Mucosa of stomach (tissue), 1 donor: ENCODE data around the gene UNC13B.

Experiments used
- H3K27me3 ChIP-seq: one replicate; pipeline ENCODE4 v1.7.0; 2013; ENCODE audit warnings: mild to moderate bottlenecking, low read length; ENCODE audit not compliant: control insufficient read depth, insufficient read depth
- H3K36me3 ChIP-seq: one replicate; pipeline ENCODE4 v1.7.0; 2013; ENCODE audit warnings: low read length; ENCODE audit not compliant: control insufficient read depth, insufficient read depth
- H3K4me1 ChIP-seq: one replicate; pipeline ENCODE4 v1.7.0; 2013; ENCODE audit warnings: mild to moderate bottlenecking, low read length; ENCODE audit not compliant: control insufficient read depth, insufficient read depth
- H3K4me3 ChIP-seq: one replicate; pipeline ENCODE4 v1.7.0; 2013; ENCODE audit warnings: low read length
- H3K9ac ChIP-seq: one replicate; pipeline ENCODE4 v1.7.0; 2013; ENCODE audit warnings: mild to moderate bottlenecking, low read length, moderate library complexity
- H3K9me3 ChIP-seq: one replicate; pipeline ENCODE4 v1.7.0; 2013; ENCODE audit warnings: mild to moderate bottlenecking, low read length, moderate library complexity; ENCODE audit not compliant: control insufficient read depth
- donor health status: Pancreatic carcinoma.

Gene UNC13B

DNA sequence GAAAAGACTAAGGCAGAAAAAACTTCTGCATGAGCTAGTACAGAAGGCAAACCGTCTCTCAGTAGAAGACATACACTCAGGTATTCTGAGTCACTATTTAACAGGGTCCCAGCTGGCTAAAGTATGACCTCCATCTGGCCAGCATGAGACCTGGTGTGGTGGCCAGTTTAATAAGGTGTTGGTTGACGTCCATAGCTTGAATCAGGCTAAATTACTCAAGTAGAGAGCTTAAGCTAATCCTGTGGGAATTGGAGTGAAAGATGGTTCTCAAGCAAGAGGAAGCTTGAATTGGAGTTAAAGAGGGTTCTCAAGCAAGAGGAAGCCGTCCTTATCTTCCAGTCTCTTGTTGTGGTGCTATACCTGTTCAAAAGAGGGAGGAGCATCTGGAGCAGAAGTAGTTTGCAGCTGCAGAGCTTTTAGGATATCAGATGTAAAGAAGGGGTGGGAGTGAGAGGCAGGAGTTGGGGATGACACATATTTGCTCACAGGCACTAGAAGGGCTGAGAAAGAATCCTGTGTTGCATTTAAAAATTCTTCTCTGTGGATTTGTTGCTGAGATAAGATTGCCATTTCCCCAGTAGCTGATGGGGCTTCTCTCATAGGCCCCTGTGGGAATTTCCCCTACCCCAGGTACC, 192.0 kb downstream of the UNC13B start:
- Histone ChIP-seq H3K9me3 (no peaks in the 10 kb centered on the region), H3K27me3 (no peaks in the 10 kb centered on the region), H3K4me3 (no peak overlapping the region), H3K36me3 (no peaks in the 10 kb centered on the region), H3K4me1 (peaks cover 8% of the 10 kb centered on the region), H3K9ac (no peak overlapping the region)

DNA sequence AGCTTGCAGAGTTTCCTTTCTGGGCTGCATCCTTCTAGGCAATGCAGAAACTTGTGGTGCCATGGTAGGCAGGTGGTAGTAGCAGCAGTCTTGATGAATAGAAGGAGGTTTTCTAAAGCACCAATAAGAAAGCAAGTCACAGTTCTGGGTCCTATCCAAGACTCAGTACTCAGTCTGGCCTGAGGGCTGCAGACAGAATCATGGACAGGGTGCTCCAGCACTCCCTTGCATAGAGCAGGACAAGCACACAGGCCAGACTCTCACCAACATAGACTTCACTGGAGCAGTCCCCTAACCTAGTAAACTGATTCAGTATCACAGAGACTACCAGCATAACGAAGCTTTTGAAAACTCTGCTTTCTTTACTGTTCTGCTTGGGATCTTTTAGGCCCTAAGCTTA, 194.1 kb downstream of the UNC13B start:
- H3K9me3 ChIP-seq, result no peaks in the 10 kb centered on the region
- peaks cover 6% of the 10 kb centered on the region for H3K4me1 ChIP-seq
- H3K27me3 ChIP-seq, result no peaks in the 10 kb centered on the region
- no peak overlapping the region for H3K4me3 ChIP-seq
- no peak overlapping the region for H3K9ac ChIP-seq
- no peaks in the 10 kb centered on the region for H3K36me3 ChIP-seq

DNA sequence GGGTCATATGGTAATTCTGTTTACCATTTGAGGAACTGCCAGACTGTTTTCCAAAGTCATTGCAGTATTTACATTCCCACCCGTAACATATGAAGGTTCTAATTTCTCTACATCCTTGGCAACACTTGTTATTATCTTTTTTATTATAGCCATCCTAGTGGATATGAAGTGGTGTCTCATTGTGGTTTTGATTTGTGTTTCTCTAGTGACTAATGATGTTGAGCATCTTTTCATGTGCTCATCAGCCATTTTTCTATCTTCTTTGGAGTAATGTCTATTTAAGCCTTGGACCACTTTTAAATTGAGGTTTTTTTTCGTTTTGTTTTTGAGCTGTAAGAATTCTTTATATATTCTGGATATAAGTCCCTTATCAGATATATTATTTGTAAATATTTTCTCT, 195.3 kb downstream of the UNC13B start:
- Histone ChIP-seq H3K27me3 (no peaks in the 10 kb centered on the region), H3K4me3 (no peak overlapping the region), H3K4me1 (no peaks in the 10 kb centered on the region), H3K36me3 (no peaks in the 10 kb centered on the region), H3K9ac (no peak overlapping the region), H3K9me3 (no peaks in the 10 kb centered on the region)

DNA sequence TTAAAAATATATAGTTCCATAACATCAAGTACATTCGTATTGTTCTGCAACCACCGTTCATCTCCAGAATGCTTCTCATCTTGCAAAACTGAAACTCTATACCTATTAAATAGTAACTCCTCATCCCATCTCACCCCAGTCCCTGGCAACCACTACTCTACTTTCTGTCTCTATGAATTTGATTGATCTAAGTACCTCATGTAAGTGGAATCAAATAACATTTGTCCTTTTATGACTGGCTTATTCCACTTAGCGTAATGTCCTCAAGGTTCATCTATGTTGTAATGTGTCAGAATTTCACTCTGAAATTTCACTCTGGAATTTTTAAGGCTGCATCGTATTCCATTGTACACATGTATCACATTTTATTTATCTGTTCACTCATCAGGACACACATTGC, 196.0 kb downstream of the UNC13B start:
- no peaks in the 10 kb centered on the region for H3K9me3 ChIP-seq
- no peaks in the 10 kb centered on the region for H3K36me3 ChIP-seq
- H3K4me1 ChIP-seq, result no peaks in the 10 kb centered on the region
- no peak overlapping the region for H3K9ac ChIP-seq
- H3K4me3 ChIP-seq, result no peak overlapping the region
- H3K27me3 ChIP-seq, result no peaks in the 10 kb centered on the region

DNA sequence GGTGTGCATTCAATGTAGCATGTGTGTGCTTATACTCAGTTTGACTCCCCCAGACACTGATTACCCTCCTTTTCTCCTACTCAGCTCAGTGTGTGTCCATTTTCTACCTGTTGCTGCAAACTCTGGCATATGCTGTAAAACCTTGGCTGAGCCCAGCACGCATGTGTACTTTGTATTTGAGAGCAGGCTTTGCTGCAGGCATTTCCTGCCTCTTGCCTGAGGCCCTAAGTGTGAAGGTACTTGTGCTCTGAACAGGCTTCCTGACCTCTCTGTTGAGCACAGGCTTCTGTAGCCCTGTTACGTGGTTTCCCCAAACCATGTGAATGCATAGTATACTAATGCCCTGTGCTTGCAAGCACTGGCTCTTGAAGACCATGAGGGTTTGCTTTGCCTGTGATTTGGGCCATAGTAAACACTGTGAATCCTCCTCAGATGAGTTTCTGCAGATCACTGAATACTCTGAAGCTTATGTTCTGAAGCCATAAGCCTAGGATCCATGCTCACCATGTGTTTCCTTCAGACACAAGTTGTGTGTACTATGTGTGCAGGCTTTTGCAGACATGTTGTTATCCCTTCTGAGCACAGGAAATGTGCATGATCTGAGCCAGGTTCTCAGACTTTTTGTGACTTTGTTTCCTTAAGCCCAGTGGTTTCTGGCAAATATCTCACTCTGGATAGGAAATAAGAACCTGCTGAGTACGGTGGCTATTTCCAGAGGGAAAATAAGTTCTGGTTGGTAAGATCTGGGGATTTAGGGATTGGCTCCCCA, 203.2 kb downstream of the UNC13B start:
- H3K9ac ChIP-seq, result no peak overlapping the region
- no peaks in the 10 kb centered on the region for H3K4me1 ChIP-seq
- no peaks in the 10 kb centered on the region for H3K36me3 ChIP-seq
- H3K9me3 ChIP-seq, result no peaks in the 10 kb centered on the region
- H3K4me3 ChIP-seq, result no peak overlapping the region
- H3K27me3 ChIP-seq, result no peaks in the 10 kb centered on the region

DNA sequence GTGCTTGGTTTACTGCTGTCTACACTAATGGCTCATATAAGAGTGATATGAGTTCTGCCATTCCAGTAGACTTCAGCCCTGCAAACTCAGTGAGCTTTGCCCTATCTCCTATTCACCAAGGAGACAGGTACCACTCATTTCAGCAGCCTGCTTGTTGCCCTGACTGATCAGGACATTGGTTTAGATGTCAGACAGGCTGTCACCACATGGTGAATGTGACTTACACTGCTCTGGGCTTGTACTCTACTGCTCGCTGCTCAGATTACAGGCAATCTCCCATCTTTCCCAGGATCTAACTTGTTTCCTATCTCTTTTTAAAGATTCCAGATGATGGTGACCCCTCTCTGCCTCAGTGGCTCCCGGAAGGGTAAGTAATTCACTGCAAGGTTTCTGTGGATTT, 204.8 kb downstream of the UNC13B start:
- no peaks in the 10 kb centered on the region for H3K36me3 ChIP-seq
- no peaks in the 10 kb centered on the region for H3K27me3 ChIP-seq
- H3K4me1 ChIP-seq, result no peaks in the 10 kb centered on the region
- no peak overlapping the region for H3K4me3 ChIP-seq
- H3K9ac ChIP-seq, result no peak overlapping the region
- no peaks in the 10 kb centered on the region for H3K9me3 ChIP-seq

DNA sequence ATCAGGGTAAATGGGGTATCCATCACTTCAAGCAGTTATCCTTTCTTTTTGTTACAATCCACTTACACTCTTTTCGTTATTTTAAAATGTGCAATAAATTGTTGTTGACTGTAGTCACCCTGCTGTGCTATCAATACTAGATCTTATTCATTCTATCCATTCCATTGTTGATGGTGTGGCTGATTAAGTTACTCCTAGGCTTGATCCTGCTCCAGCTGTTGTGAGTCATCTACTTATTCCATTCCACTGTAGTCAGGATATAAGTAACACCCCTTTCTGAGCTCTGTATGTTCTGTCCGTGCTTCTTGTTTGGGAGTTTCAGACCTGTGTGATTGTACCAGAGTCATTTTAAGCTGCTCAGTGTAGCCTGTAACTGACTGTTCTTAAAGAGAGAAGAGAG, 205.6 kb downstream of the UNC13B start:
- no peak overlapping the region for H3K9ac ChIP-seq
- no peaks in the 10 kb centered on the region for H3K4me1 ChIP-seq
- no peaks in the 10 kb centered on the region for H3K9me3 ChIP-seq
- no peaks in the 10 kb centered on the region for H3K27me3 ChIP-seq
- no peak overlapping the region for H3K4me3 ChIP-seq
- H3K36me3 ChIP-seq, result no peaks in the 10 kb centered on the region

DNA sequence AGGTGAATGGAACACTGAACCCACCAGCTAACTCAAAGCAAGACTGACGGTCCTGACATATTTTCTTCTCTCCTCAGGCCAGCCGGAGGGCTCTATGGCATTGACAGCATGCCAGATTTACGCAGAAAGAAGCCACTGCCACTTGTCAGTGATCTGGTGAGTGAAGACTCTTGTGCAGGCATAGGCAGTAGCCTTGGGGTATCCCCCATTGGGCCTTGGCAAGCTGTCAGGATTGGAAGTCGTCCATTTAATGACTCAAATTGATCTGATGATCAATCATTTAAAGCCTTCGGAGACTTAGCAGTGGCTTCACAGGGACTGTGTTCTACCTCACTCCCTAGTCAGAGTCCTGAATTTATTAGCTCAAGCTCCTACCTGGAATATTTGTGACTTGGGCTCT, 208.4 kb downstream of the UNC13B start:
- no peaks in the 10 kb centered on the region for H3K9me3 ChIP-seq
- no peaks in the 10 kb centered on the region for H3K4me1 ChIP-seq
- H3K9ac ChIP-seq, result no peak overlapping the region

DNA sequence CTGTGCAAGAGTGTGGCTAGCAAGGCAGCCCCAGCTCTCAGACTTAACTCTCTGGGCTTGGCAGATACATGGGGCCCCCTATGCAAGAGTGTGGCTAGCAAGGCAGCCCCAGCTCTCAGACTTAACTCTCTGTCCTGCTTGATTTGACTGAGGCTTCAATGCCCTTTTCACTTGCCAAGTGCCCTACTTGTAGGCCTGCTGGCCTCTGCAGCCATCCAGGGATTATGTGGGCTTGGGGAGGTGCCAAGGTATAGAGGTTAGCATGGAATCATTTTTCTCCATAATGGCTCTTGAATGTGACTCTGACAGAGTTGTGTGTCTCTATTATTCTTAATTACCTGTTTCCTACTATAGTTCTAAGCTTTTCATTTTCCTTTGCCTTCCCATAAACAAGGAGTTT, 212.6 kb downstream of the UNC13B start:
- Histone ChIP-seq H3K9me3 (no peaks in the 10 kb centered on the region), H3K4me3 (no peak overlapping the region), H3K36me3 (no peaks in the 10 kb centered on the region), H3K27me3 (no peaks in the 10 kb centered on the region), H3K9ac (no peak overlapping the region), H3K4me1 (no peaks in the 10 kb centered on the region)

More for the DNA sequence above, 208.4 kb downstream of the UNC13B start:
- no peak overlapping the region for H3K4me3 ChIP-seq
- no peaks in the 10 kb centered on the region for H3K36me3 ChIP-seq
- no peaks in the 10 kb centered on the region for H3K27me3 ChIP-seq

DNA sequence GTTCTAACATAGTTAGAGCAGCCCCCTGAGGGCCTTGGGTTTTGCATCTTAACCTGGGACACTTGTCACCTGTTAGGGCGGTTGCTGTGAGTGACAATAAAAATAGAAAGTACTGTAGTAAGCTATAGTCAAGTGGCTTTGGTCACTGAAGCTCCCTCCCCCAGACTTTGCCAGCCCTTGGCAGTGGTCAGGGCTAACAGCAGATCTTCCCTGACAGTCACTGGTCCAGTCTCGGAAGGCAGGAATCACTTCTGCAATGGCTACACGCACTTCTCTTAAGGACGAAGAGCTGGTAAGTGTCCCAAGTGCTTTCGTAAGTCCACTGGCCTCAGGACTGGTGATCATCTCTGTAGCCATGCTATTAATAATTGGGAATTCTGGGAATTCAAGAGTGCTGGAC, 213.1 kb downstream of the UNC13B start:
- Histone ChIP-seq H3K4me3 (no peak overlapping the region), H3K9me3 (no peaks in the 10 kb centered on the region), H3K9ac (no peak overlapping the region), H3K27me3 (no peaks in the 10 kb centered on the region), H3K4me1 (no peaks in the 10 kb centered on the region), H3K36me3 (no peaks in the 10 kb centered on the region)

DNA sequence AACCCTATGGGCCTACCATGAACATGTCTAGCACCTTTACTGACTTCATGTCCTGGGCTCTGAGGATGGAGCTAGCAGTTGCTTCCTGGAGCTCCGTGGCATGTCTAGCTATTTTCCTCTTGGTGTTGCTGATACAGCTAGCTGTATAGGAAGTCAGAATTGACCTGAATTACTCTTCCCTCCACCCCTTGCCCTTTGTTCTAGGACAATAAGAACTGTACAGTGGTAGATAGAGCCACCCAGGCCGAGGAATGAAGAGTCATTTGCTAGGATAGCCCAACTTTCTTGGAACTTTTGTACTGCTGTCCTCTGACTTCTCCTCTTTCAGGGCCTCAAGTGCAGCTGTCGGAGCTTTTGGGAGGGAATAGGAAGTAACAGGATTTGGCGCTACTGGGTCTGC, 218.2 kb downstream of the UNC13B start:
- Histone ChIP-seq H3K4me3 (no peak overlapping the region), H3K9ac (no peak overlapping the region), H3K9me3 (no peaks in the 10 kb centered on the region), H3K4me1 (no peaks in the 10 kb centered on the region), H3K36me3 (no peaks in the 10 kb centered on the region), H3K27me3 (no peaks in the 10 kb centered on the region)

DNA sequence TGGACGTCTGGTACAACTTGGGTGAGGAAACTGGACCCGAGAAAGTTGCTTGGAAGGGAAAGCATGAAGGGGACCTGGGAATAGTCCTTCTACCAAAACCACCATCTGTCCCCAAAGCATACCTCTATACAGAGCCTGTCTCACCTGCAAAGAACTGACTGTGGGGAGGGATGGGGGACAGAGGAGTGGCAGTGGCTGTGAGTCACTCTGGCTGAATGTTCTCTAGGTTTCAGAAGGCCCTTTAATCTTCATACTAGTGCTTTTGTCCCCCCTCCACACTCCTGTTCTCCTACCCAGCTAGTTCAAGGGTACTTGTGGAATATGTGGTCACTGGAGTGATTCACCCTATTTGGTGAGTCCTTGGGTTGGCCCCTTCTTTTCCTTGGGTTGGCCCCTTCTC, 218.8 kb downstream of the UNC13B start:
- no peak overlapping the region for H3K4me3 ChIP-seq
- H3K4me1 ChIP-seq, result no peaks in the 10 kb centered on the region
- H3K9me3 ChIP-seq, result no peaks in the 10 kb centered on the region
- H3K36me3 ChIP-seq, result no peaks in the 10 kb centered on the region
- H3K9ac ChIP-seq, result no peak overlapping the region
- H3K27me3 ChIP-seq, result no peaks in the 10 kb centered on the region
